Parathyroid adenoma (tissue), 2 donors: Measurements from ENCODE around the gene PHF5A.

Experiments
- H2AFZ ChIP-seq: fragments of 300-600 bp; sonication (generic); one replicate; pipeline ENCODE4 v1.7.0; 2017; ENCODE audit warnings: antibody characterized with exemption, mild to moderate bottlenecking
- H3K27ac ChIP-seq: fragments of 300-600 bp; sonication (generic); one replicate; pipeline ENCODE4 v1.7.0; 2017
- H3K27me3 ChIP-seq: fragments of 300-600 bp; sonication (generic); one replicate; pipeline ENCODE4 v1.7.0; 2017; ENCODE audit warnings: low read length; ENCODE audit not compliant: control insufficient read depth, insufficient read depth
- H3K36me3 ChIP-seq: fragments of 300-600 bp; sonication (generic); one replicate; pipeline ENCODE4 v1.7.0; 2017; ENCODE audit warnings: low read length; ENCODE audit not compliant: control insufficient read depth, insufficient read depth
- H3K4me1 ChIP-seq: fragments of 300-600 bp; sonication (generic); one replicate; pipeline ENCODE4 v1.7.0; 2017; ENCODE audit warnings: control low read depth
- H3K4me2 ChIP-seq: fragments of 300-600 bp; sonication (generic); one replicate; pipeline ENCODE4 v1.7.0; 2017; ENCODE audit warnings: low read length
- H3K4me3 ChIP-seq: fragments of 300-600 bp; sonication (generic); one replicate; pipeline ENCODE4 v1.7.0; 2017; ENCODE audit warnings: low read depth, low read length
- H3K79me2 ChIP-seq: fragments of 300-600 bp; sonication (generic); one replicate; pipeline ENCODE4 v1.7.0; 2017; ENCODE audit warnings: control low read depth
- H3K9ac ChIP-seq: fragments of 300-600 bp; sonication (generic); one replicate; pipeline ENCODE4 v1.7.0; 2017; ENCODE audit warnings: mild to moderate bottlenecking
- H3K9me3 ChIP-seq: fragments of 300-600 bp; sonication (generic); one replicate; pipeline ENCODE4 v1.7.0; 2017; ENCODE audit warnings: low read length; ENCODE audit not compliant: control insufficient read depth
- CTCF ChIP-seq: fragments of 300-600 bp; sonication (generic); IDR thresholded peaks from one replicate; pipeline ENCODE4 v1.7.0; 2017; ENCODE audit warnings: antibody characterized with exemption, mild to moderate bottlenecking
- donor health status: primary hyperparathyroidism.

Gene PHF5A

GRCh38 chr22:41491374-41492100, 23.0 kb upstream of the PHF5A start:
- peaks cover 31% of the 10 kb centered on the region for H3K4me1 ChIP-seq
- H3K9me3 ChIP-seq = no peaks in the 10 kb centered on the region
- no peaks in the 10 kb centered on the region for H3K27me3 ChIP-seq
- H2AFZ ChIP-seq = no peak overlapping the region
- H3K79me2 ChIP-seq = peaks cover 37% of the 10 kb centered on the region
- H3K9ac ChIP-seq = no peak overlapping the region
- H3K36me3 ChIP-seq = no peaks in the 10 kb centered on the region
- no peak overlapping the region for H3K4me3 ChIP-seq
- H3K27ac ChIP-seq = peak overlapping the region; percentile 49
- H3K4me2 ChIP-seq = no peak overlapping the region
- TF ChIP-seq CTCF = no peak

GRCh38 chr22:41488596-41489385, 20.3 kb upstream of the PHF5A start:
- peak overlapping the region; percentile 79 for H3K27ac ChIP-seq
- no peaks in the 10 kb centered on the region for H3K27me3 ChIP-seq
- no peak overlapping the region for H2AFZ ChIP-seq
- H3K4me3 ChIP-seq = no peak overlapping the region
- H3K9ac ChIP-seq = no peak overlapping the region
- peaks cover 20% of the 10 kb centered on the region for H3K79me2 ChIP-seq
- TF ChIP-seq CTCF = no peak
- H3K4me2 ChIP-seq = peak overlapping the region; percentile 36
- peaks cover 32% of the 10 kb centered on the region for H3K4me1 ChIP-seq
- H3K9me3 ChIP-seq = no peaks in the 10 kb centered on the region
- no peaks in the 10 kb centered on the region for H3K36me3 ChIP-seq

GRCh38 chr22:41488076-41488475, 19.6 kb upstream of the PHF5A start:
- H3K79me2 ChIP-seq = peaks cover 19% of the 10 kb centered on the region
- H3K9ac ChIP-seq = no peak overlapping the region
- H3K4me3 ChIP-seq = no peak overlapping the region
- H3K36me3 ChIP-seq = no peaks in the 10 kb centered on the region
- no peak for TF ChIP-seq CTCF
- H3K9me3 ChIP-seq = no peaks in the 10 kb centered on the region
- H3K27me3 ChIP-seq = no peaks in the 10 kb centered on the region
- H3K27ac ChIP-seq = peak overlapping the region; percentile 79
- H2AFZ ChIP-seq = no peak overlapping the region
- peak overlapping the region; percentile 36 for H3K4me2 ChIP-seq
- H3K4me1 ChIP-seq = peaks cover 31% of the 10 kb centered on the region

- Histone ChIP-seq H3K4me1 (peaks cover 31% of the 10 kb centered on the region), H3K9ac (no peak overlapping the region), H3K4me2 (peak overlapping the region; percentile 36), H3K4me3 (no peak overlapping the region), H3K79me2 (peaks cover 20% of the 10 kb centered on the region), H3K27ac (peak overlapping the region; percentile 79), H3K36me3 (no peaks in the 10 kb centered on the region), H2AFZ (no peak overlapping the region), H3K27me3 (no peaks in the 10 kb centered on the region), H3K9me3 (no peaks in the 10 kb centered on the region)
- TF ChIP-seq CTCF = no peak
Observed at GRCh38 chr22:41487037-41487935, 18.8 kb upstream of the PHF5A start.
